HK-2 (cell line): ENCODE data around the gene GLT1D1.
"Not testable (repeated sequence)": the region's sequence is repeated elsewhere in the genome, so short reads cannot be mapped to it uniquely, and the experiment has no call there.

ENCODE experiments used
- DNase-seq: peaks from one replicate; pipeline ENCODE4 v3.0.0-alpha.2; 2018; ENCODE audit not compliant: unreplicated experiment

GLT1D1 gene

DNA sequence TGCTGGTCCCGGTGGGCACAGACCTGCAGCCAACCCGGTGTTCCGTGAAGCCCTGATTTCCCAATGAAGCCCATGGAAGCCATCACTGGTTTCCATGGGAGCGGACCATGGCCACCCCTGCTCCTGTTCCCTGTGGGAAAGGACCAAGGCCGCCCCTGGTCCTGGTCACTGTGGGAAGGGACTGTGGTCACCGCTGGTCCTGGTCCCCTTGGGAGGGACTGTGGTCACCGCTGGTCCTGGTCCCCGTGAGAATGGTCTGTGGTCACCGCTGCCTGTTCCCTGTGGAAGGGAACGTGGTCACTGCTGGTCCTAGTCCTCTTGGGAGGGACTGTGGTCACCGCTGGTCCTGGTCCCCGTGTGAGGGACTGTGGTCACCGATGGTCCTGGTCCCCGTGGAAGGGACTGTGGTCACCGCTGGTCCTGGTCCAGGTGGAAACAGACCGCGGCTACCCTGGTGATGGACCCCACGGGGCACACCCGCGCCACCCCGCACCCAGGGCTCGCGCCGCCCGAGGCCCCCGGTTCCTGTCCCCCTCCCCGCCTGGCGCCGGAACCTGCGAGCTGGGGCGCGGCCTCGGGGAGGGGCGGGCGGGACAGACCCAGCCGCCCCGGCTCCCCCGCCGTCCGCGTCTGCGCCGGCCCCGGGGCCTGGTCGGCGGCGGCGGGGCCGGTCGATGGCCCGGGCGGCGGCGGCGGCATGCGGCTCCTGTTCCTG, at the start of gene GLT1D1:
TSS of gene GLT1D1 (plus strand) at position 594 of the 715 bp plus-strand sequence. CDS start at position 698, 104 bp downstream.
- DNase-seq: no peak

- DNase-seq: no peak
Observed at GRCh38 chr12:128803788-128804187, 49.5 kb upstream of the GLT1D1 start.

- no peak for DNase-seq
Observed at GRCh38 chr12:128804762-128805161, 48.5 kb upstream of the GLT1D1 start.

DNA sequence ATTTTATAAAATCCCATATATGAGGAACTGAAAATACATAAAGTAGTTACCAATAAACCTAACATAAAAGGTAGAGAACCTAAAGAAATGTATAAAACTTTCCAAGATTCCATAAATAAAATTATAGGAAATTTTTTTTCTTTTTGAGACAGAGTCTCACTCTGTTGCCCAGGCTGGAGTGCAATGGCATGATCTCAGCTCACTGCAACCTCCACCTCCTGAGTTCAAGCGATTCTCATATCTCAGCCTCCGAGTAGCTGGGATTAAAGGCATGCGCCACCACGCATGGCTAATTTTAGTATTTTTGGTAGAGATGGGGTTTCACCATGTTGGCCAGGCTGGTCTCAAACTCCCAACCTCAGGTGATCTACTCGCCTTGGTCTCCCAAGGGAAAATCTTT, 47.9 kb upstream of the GLT1D1 start:
- DNase-seq: not testable (repeated sequence)

GRCh38 chr12:128806573-128806972, 46.7 kb upstream of the GLT1D1 start:
- DNase-seq: no peak

- DNase-seq: no peak
Observed at GRCh38 chr12:128807161-128807724, 46.0 kb upstream of the GLT1D1 start.

DNA sequence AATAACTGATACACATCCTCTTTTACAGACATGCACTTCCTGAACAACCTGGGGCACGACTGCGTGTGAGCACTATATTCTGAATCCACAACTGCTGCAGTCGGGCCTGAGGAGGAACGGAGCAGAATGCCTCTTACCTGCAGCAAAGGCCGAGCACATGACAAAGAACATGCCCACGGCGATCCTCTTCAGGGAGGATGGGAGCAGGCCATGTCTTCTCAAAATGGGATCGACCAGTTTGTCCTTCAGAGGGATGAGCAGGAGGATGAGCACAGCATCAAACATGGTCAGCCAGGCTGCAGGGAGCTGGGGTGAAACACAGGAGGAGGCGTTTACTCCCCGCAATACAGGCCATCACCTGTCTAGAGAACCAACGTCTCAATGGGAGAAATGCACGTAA, 44.6 kb upstream of the GLT1D1 start:
- DNase-seq: no peak

DNA sequence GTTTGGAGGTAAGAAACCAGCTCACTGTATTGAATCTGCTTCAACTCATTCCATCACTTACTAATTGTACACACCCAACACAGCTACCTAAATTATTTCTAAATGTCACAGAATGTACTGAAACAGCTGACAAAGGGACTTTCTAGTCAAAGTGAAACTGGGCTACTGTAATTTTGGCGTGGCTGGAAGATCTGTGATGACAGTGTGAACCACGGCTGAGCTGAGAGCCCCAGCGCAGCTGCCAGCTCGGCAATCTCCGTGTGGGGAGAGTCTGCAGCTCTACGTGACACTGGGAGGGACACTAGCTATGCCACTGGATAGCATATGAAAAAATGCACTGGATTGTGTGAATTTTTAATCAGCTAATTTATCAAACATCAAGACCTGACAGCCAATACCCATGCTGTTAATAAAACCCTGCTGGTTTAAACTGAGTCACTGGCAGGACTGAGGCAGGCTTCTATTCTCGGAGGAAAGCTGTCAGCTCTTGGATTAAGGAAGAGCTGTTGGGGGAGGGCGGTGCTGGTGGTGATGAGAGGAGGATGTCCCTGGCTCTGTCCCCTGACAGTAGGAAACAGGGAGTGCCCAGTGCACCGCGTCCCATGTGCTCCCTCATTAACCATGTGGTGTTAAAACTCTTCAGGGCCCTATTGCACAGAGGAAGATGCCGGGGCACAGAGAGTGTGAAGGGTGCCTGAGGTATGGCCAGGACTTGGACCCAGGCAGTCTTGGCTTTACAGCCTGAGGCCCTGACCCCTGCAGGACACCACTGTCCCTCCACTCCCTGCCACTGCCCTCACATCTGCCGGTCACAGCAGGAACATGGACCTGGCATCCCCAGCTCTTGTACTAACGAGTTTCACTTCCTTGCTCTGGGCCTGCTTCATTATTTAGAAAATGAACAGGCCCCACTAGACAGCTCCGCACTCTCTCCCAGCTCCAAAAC, 42.8 kb upstream of the GLT1D1 start:
- DNase-seq: no peak

DNA sequence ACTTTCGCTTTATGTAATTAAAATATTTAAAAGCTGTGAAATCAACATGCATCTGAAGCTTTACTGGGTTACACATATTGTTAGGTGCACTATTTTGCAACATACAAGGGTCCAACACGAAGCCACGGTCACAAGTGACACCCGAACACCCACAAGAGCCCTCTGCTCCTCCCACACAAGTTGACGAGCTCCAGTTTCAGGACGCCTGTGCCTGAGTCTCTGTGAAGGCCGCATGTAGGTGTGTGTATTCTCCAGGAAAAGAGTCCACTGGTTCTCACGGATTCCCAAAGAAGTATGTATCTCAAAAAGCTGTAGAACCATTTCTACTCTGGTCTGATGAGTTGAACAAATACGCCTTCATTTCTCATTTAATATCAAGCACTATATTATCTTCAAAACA, 41.5 kb upstream of the GLT1D1 start:
- DNase-seq: no peak

- no peak for DNase-seq
Observed at GRCh38 chr12:128813392-128813791, 39.9 kb upstream of the GLT1D1 start.

DNA sequence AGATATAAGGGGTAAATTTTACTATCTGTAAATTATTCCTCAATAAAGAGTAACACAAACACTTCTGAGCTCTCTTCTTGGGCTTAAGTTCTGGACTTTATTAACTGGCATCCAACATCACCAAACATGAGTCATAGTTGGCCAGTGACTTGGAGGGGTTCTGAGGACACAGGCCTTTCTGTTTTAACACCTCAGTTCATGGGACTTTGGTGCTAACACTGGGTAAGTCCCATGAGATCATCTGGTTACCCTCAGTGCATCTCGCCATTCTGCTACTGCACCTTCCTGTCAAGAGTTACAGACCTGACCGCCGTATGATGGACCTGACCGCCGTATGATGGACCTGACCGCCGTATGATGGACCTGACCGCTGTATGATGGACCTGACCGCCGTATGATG, 39.4 kb upstream of the GLT1D1 start:
- no peak for DNase-seq

DNA sequence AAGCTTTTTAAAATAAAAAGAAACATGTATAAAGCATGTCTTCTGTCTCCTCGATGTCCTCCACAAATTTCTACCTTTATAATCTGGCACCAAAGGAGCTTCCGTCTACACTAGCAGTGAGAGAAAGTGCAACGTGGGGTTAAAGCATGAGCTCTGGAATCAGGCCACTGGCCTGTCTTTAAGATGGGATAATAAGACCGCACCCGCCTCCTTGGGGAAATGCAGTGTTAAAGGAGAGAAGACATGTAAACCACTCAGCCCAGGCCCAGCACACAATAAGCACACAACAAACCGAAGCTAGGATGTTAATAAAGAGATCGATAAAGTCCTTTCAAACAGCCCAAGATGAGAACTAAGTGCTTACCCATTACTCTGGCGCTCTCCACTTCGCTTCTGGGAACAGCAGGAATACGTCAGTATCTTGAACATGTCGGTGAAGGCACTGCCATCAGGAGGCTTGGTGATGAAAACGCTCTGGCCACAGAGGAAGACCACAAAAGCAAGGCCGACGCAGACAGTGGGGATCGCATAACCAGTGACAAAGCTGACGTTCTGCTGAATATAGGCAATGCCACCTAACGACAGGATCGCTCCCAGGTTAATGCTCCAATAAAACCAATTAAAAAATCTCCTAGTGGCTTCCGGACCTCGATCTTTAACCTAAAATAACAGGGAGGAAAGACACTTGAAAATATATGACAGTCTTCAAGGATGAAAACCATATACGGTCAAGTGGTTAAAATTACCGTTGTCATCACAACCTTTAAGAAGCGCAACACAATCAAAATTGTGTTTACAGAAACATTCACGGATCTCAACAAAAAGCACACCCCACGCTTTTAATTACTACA, 38.6 kb upstream of the GLT1D1 start:
- DNase-seq: no peak

DNA sequence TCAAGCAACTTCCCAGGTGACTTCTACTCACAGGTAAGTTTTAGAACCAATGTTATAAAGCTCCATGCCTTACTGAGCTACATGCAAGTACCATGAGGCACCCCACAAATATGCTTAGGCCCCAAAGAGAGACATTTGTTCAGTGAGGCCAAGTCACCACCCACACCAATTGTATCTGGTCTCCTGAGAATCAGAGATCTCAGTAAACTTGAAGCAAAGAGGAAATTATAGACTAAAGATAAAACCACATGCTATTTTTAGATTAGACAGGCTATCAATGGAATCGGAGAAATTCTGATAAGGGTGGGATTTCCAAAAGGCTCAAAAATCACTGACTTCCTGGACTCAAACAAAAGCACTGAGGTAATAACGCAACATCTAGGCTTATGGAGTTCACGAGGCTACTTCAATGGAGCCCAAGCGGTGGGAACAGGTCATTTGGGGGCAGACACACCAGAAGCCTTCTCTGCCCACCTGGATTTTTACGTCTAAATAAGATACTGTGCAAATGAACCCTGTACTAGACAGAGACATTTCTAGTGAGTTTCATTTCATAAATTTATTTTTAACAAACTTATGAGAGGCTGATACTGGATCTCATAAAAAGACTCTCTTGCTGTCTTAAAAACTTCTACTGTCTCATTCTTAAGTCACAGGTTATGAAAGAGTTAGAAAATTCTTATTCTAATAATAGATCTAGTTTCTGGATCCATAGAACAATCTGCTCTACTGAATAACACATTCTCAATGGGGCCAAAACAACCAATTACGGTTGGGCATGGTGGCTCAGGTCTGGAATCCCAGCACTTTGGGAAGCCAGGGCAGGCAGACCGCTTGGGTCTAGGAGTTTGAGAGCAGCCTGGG, 37.3 kb upstream of the GLT1D1 start:
- no peak for DNase-seq

DNA sequence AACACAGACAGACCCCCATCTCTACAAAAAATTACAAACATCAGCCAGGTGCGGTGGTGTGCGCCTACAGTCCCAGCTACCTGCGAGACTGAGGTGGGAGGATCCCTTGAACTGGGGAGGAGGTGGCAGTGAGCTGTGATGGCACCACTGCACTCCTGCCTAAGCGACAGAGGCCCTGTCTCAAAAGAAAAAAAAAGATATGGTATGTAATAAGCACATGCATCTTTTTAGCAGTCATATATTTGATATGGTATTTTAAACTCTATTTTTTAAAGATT, 36.7 kb upstream of the GLT1D1 start:
- DNase-seq: no peak

- peak; percentile 60 for DNase-seq
Observed at GRCh38 chr12:128817111-128818015, 35.9 kb upstream of the GLT1D1 start.

DNA sequence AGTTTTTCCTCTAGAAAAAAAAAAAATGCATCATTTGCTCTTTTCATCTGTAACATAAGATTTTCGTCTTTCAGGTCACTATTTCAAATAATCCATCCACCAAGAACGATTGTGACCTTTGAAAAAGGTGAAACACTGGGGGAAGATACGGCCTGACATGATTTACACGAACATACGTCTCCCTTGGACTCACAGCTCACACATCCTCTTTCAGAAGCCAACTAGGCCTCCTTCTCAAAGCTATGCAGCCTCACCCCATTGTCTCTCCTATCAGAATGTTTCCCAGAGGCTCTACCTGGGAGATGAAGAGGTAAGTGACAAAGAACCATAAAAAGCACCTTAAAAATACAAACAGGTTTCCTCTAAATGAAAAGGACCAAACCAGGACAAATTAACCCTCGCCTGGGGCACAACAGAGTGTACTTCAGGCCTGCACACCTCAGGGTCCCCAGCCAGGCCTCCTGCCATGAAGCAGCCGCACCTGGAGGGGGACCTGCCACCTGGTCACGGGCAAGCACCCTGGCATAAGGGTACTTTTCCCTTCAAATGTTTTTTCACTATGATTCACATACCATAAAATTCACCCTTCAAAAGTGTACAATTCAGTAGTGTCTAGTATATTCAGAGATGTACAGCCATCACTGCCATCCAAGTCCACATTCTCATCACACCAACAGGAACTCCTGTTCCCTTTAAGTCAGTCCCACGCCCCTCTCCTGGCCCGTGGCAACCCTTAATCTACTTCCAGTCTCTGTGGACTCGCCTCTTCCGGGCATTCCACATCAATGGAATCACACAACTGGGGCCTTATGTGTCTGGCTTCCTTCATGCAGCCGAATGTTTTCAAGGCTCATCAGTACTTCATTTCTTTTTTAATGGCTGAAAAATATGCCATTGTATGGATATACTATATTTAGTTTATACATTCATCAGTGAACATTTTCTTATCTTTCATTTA, 34.9 kb upstream of the GLT1D1 start:
- no peak for DNase-seq

DNA sequence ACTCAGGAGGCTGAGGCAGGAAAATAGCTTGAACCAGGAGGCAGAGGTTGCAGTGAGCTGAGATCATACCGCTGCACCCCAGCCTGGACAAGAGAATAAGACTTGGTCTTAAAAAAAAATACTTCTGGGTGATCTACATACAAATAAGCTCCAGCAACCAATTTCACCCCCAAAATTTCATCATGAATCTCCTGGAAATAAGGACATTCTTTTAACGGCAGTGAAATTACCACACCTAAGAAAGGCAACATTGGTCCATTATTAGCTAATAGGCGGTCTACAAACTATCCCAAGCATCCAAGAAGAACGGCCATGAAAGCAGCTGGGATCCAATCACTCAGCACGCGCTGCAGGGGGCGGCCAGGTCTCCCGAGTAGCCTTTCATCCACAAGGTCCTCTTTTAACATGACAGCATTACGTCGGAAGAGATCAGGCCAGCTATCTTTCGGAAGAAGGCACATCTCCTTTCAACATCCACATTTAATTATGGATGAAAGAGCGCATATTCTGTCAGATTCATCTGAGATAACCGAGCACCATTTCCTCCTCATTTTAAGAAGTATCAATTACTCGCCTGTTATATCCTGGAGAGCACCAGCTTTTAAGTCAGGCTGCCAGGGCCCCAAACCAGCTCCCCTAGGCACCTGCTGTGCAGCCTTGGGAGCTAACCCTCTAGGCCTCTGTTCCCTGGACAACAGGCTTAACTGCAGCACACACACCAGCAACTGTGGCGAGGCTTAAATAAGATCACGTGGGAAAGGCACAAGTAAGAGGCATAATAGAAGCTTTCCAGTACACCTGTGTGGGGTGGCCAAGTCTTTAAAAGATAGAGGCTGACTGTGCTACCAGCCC, 33.8 kb upstream of the GLT1D1 start:
- DNase-seq: no peak

GRCh38 chr12:128820253-128820652, 33.0 kb upstream of the GLT1D1 start:
- DNase-seq: no peak
